Ecto neural progenitor cell (in vitro differentiated cells): ENCODE measurements around the gene OR10H5.
"Not testable (repeated sequence)": the region's sequence is repeated elsewhere in the genome, so short reads cannot be mapped to it uniquely, and the experiment has no call there.

ENCODE experiments used
- DNase-seq: peaks from one replicate; pipeline ENCODE4 v3.0.0-alpha.2; 2018; ENCODE audit warnings: low spot score

Gene OR10H5

DNA sequence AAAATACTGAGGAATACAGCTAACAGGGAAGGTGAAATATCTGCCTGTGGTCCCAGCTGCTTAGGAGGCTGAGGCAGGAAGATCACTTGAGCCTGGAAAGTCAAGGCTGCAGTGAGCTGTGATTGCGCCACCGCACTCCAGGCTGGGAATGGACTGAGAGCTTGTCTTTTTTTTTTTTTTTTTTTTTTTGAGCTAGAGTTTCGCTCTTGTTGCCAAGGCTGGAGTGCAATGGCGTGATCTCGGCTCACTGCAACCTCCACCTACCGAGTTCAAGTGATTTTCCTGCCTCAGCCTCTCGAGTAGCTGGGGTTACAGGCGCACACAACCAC is 56.4 kb downstream of the OR10H5 start:
- DNase-seq = not testable (repeated sequence)

DNA sequence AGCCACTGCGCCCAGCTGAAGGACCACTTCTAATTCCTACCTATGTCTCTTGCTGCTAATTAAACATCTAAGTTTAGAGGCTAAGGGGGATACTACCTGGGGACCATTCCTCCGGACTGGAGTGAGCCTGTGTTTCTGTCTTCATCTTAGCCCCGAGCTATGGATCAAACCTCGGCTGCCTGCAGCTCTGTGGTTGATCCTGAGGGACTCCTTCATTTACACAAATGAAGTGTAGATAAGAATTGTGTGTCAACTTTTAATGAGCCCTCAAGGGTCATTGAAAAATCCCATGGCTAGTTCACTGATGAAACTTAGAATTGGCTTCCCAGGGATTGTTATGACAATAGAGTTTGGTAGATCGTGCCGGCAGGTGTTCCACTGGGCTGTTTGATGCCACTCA is 59.5 kb downstream of the OR10H5 start:
- DNase-seq = no peak

DNA sequence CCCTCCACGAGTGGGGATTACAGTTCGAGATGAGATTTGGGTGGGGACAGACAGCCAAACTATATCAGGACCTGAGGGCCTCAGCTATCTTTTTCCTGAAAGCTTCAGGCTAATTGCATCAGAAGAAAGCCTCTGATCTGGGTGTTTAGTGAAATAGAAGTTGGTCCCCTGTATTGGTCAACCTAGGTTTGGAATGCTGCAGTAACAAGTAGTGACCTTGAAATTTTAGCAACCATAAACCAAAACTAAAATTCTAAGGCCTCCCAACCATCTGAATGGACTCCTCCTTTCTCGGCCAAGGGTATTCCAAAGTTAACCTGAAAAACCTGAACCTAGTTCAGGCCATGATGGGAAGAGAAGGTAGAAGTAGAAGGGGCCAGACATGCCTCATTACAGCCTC is 62.9 kb downstream of the OR10H5 start:
- DNase-seq = no peak
